ENCODE measurements around the gene UBE2E3. TPM values are rescaled to one million over a fixed set of nuclear protein-coding genes. Genes with fewer than 3 reads are reported as not detected.

Gene UBE2E3
- total and polyA plus RNA-seq, 2 of the 13 experiments (the other 11 are each of a cell fraction or from before 2014, with no cell fraction given): 45.7 to 92.6 TPM

- ChIA-PET POLR2A (no interaction called here), CTCF (ENCODE audit: low intra/inter-chr PET ratio, low total read pairs) (interaction anchor here (2.8 kb wide), 1 partner anchor 360 kb away, joined by 27 read pairs; no protein-coding TSS in a partner anchor)
- no peak overlapping the region for H3K4me2 ChIP-seq (ENCODE audit: low read depth, low read length)
- H4K20me1 ChIP-seq (ENCODE audit: insufficient read depth, low read length): no peaks in the 10 kb centered on the region
- BruUV-seq (replicated peaks): no TSS peak
- H3K4me3 ChIP-seq (replicated peaks in 1 of 3; ENCODE audit: insufficient read depth in 1 of 3, low read depth in 2 of 3, low read length in 3 of 3): no peak overlapping the region
- H3K27me3 ChIP-seq (ENCODE audit: control insufficient read depth in 1 of 2, insufficient read depth in 2 of 2, low read length in 2 of 2): no peaks in the 10 kb centered on the region
- no peaks in the 10 kb centered on the region for H3K36me3 ChIP-seq (replicated peaks in 1 of 2; ENCODE audit: control insufficient read depth in 1 of 2, insufficient read depth in 2 of 2, low read length in 2 of 2)
- ATAC-seq: no peak
- intact Hi-C loops (cut with micrococcal nuclease; ENCODE audit: unreplicated experiment): no loop called here
- WGBS (ENCODE audit: low lambda C conversion rate): 8% methylated on average over 2 of the region's 2 CpGs
- in situ Hi-C loops (cut with HindIII; ENCODE audit: extremely low pct_ligation_motif_present, low pct_unique_long_range_greater_than_20kb): loop anchor here (10.0 kb wide), 2 partner anchors 359 to 609 kb away; no protein-coding TSS in a partner anchor
- FAIRE-seq: no peak
- DNase-seq (ENCODE audit: low spot score): no peak
- H3K9me3 ChIP-seq (ENCODE audit: low read length): no peaks in the 10 kb centered on the region
- no peak overlapping the region for H3K9ac ChIP-seq (ENCODE audit: insufficient read depth, low read depth, low read length)
- H3K4me1 ChIP-seq (ENCODE audit: insufficient read depth, low read length): no peaks in the 10 kb centered on the region
- H2AFZ ChIP-seq (ENCODE audit: low read length): no peak overlapping the region
- H3K79me2 ChIP-seq (ENCODE audit: insufficient read depth, low read length): no peaks in the 10 kb centered on the region
- no peak overlapping the region for H3K27ac ChIP-seq (ENCODE audit: extremely low read length, insufficient read depth, low read length)
- no peak for TF ChIP-seq PHF8 (CRISPR knock-in tag; IDR thresholded peaks at IDR 0.05)
- no peak for TF ChIP-seq ZNF230 (CRISPR knock-in tag; IDR thresholded peaks at IDR 0.05)
- TF ChIP-seq ZNF792 (CRISPR knock-in tag; IDR thresholded peaks at IDR 0.05): no peak
- no peak for TF ChIP-seq ZHX2 (IDR thresholded peaks at IDR 0.05; ENCODE audit: low read depth)
- no peak for TF ChIP-seq ZHX2 (CRISPR knock-in tag; IDR thresholded peaks at IDR 0.05; ENCODE audit: borderline replicate concordance)
- no peak for TF ChIP-seq GMEB1 (CRISPR knock-in tag; IDR thresholded peaks at IDR 0.05; ENCODE audit: borderline replicate concordance)
- TF ChIP-seq ADNP (CRISPR knock-in tag; IDR thresholded peaks at IDR 0.05): no peak
- no peak for TF ChIP-seq KIAA2018 (CRISPR knock-in tag; IDR thresholded peaks at IDR 0.05; ENCODE audit: borderline replicate concordance)
These were observed 125.8 kb downstream of the UBE2E3 start for GRCh38 chr2:181106229-181106628.
